Liver (tissue), 9 donors: ENCODE measurements around the gene GNG4. TPM values are rescaled to one million over a fixed set of nuclear protein-coding genes. Genes with fewer than 3 reads are reported as not detected.

Experiments
- DNase-seq: peaks from one replicate; pipeline ENCODE4 v3.0.0-alpha.2; 2017; ENCODE audit warnings: low spot score
- H3K27ac ChIP-seq, 2 donors: one replicate each; pipeline ENCODE4 v1.7.0; 2013; ENCODE audit warnings: inconsistent platforms in 2 of 2, low read length in 2 of 2, control low read depth in 1 of 2, low read depth in 1 of 2, mild to moderate bottlenecking in 1 of 2
- H3K27me3 ChIP-seq, 4 donors: one replicate each; pipeline versions ENCODE4 v1.6.1 to v1.7.0; 2013; ENCODE audit warnings: low read length in 3 of 4, inconsistent platforms in 1 of 4, mild to moderate bottlenecking in 1 of 4, moderate library complexity in 1 of 4; ENCODE audit not compliant: control insufficient read depth in 4 of 4, insufficient read depth in 4 of 4
- H3K36me3 ChIP-seq, 4 donors: one replicate each; pipeline versions ENCODE4 v1.6.1 to v1.7.0; 2013; ENCODE audit warnings: low read length in 3 of 4, mild to moderate bottlenecking in 3 of 4, low read depth in 1 of 4, moderate library complexity in 1 of 4; ENCODE audit not compliant: control insufficient read depth in 4 of 4, insufficient read depth in 3 of 4
- H3K4me1 ChIP-seq, 4 donors: one replicate each; pipeline versions ENCODE4 v1.6.1 to v1.7.0; 2013; ENCODE audit warnings: low read length in 3 of 4, mild to moderate bottlenecking in 3 of 4, moderate library complexity in 1 of 4; ENCODE audit not compliant: control insufficient read depth in 4 of 4, insufficient read depth in 4 of 4
- H3K4me3 ChIP-seq, 3 donors: one replicate each; pipeline versions ENCODE4 v1.6.1 to v1.7.0; 2013; ENCODE audit warnings: low read length in 3 of 3, control low read depth in 1 of 3, low read depth in 1 of 3, mild to moderate bottlenecking in 1 of 3
- H3K9ac ChIP-seq, 2 donors: one replicate each; pipeline ENCODE4 v1.7.0; 2013; ENCODE audit warnings: low read length in 2 of 2, mild to moderate bottlenecking in 2 of 2, moderate library complexity in 2 of 2, control low read depth in 1 of 2, low read depth in 1 of 2
- H3K9me3 ChIP-seq, 4 donors: one replicate each; pipeline versions ENCODE4 v1.6.1 to v1.7.0; 2013; ENCODE audit warnings: low read length in 3 of 4; ENCODE audit not compliant: control insufficient read depth in 4 of 4
- ATF3 ChIP-seq: IDR thresholded peaks from 2 replicates; pipeline ENCODE4 v1.6.1; 2016; ENCODE audit warnings: antibody characterized with exemption
- EGR1 ChIP-seq, 2 donors: IDR thresholded peaks; 2 replicates each; pipeline ENCODE4 v1.6.1; 2016 to 2018; ENCODE audit warnings: antibody characterized with exemption in 2 of 2, low read depth in 2 of 2
- FOXA1 ChIP-seq: IDR thresholded peaks from 2 replicates; pipeline ENCODE4 v1.6.1; 2016; ENCODE audit warnings: antibody characterized with exemption
- FOXA2 ChIP-seq: IDR thresholded peaks from 2 replicates; pipeline ENCODE4 v1.6.1; 2016; ENCODE audit warnings: antibody characterized with exemption
- GABPA ChIP-seq, 2 donors: IDR thresholded peaks in 1 of 2; conservative IDR thresholded peaks in 1 of 2; 2 replicates each; pipeline ENCODE4 v1.6.1; 2016; ENCODE audit warnings: antibody characterized with exemption in 2 of 2, mild to moderate bottlenecking in 1 of 2, moderate library complexity in 1 of 2
- HNF4A ChIP-seq, 2 donors: conservative IDR thresholded peaks; 2 replicates each; pipeline ENCODE4 v1.6.1; 2016; ENCODE audit warnings: antibody characterized with exemption in 2 of 2, mild to moderate bottlenecking in 2 of 2
- HNF4G ChIP-seq: IDR thresholded peaks from 2 replicates; pipeline ENCODE4 v1.6.1; 2016; ENCODE audit warnings: antibody characterized with exemption
- JUND ChIP-seq, 2 donors: IDR thresholded peaks; 2 replicates each; pipeline ENCODE4 v1.6.1; 2016; ENCODE audit warnings: antibody characterized with exemption in 2 of 2
- MAX ChIP-seq: IDR thresholded peaks from 2 replicates; pipeline ENCODE4 v1.6.1; 2016; ENCODE audit warnings: antibody characterized with exemption
- NR2F2 ChIP-seq: IDR thresholded peaks from 2 replicates; pipeline ENCODE4 v1.6.1; 2016; ENCODE audit warnings: antibody characterized with exemption
- RAD21 ChIP-seq, 2 donors: IDR thresholded peaks; 2 replicates each; pipeline ENCODE4 v1.6.1; 2016; ENCODE audit warnings: antibody characterized with exemption in 2 of 2, mild to moderate bottlenecking in 2 of 2
- REST ChIP-seq: IDR thresholded peaks from 2 replicates; pipeline ENCODE4 v1.6.1; 2016; ENCODE audit warnings: antibody characterized with exemption, mild to moderate bottlenecking
- RXRA ChIP-seq, 2 donors: IDR thresholded peaks; 2 replicates each; pipeline ENCODE4 v1.6.1; 2017 to 2018; ENCODE audit warnings: antibody characterized with exemption in 2 of 2, mild to moderate bottlenecking in 1 of 2
- SP1 ChIP-seq: IDR thresholded peaks from 2 replicates; pipeline ENCODE4 v1.6.1; 2018; ENCODE audit warnings: antibody characterized with exemption, mild to moderate bottlenecking
- TAF1 ChIP-seq: conservative IDR thresholded peaks from 2 replicates; pipeline ENCODE4 v1.6.1; 2016; ENCODE audit warnings: antibody characterized with exemption, mild to moderate bottlenecking
- YY1 ChIP-seq: IDR thresholded peaks from 2 replicates; pipeline ENCODE4 v1.6.1; 2016; ENCODE audit warnings: antibody characterized with exemption, mild to moderate bottlenecking
- ZBTB33 ChIP-seq: IDR thresholded peaks from 2 replicates; pipeline ENCODE4 v1.6.1; 2016; ENCODE audit warnings: antibody characterized with exemption
- WGBS: extraction: QIAGEN DNeasy Blood & Tissue Kit; methylation state at CpG from one replicate; pipeline ENCODE4 v1.1.7; 2013; 5-methylcytosine and 5-hydroxymethylcytosine counted together
- polyA plus RNA-seq, 2 donors: library from polyadenylated mRNA; stranded (reverse) in 1 of 2; unstranded in 1 of 2; fragments of 200-250 nt in 1 of 2; fragments of >200 nt in 1 of 2; fragmentation: Nextera tagmentation in 1 of 2; extraction: Ambion mirVana in 1 of 2; gene quantifications; one replicate each; pipeline versions ENCODE4 v1.2.1 to v1.2.3, GENCODE V29; 2013 to 2015
- total RNA-seq, 2 donors: library from RNA; depleted of rRNA; stranded (reverse); fragments of >200 nt; gene quantifications; one replicate each; pipeline ENCODE4 v1.2.3, GENCODE V29; 2014
- TF ChIP-seq, protein P1 (sequence below): fragments of 150-350 bp; IDR thresholded peaks from 2 replicates; pipeline ENCODE4 v1.5.1; 2017; ENCODE audit warnings: improper control_type of control experiment, low read depth, low read length; ENCODE audit not compliant: missing input control
- donor health status: healthy.
- donor health status: healthy.
- donor health status: healthy.
- donor health status: healthy.
- donor health status: healthy.

GNG4 gene
- total and polyA plus RNA-seq, 4 donors = 0.65 TPM; not detected in 3

DNA sequence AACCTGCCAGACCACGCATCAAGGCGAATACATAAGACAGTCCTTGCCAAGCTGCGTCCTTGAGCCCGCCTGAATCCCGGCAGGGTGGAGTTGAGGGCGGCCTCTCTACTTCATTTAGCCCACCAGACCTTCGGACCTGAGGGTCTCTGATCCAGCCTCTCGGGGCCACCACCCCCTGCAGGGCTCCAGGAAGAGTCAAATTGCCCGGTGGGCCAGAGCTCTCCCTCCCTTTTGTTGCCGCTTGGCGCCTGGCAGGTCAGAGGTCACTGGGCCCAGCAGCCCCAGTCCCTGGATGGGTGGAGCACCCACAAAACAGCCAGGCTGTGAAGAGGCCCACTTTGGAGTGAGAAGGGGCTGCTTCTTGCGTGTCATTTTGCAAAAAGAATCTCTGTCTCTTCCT is 9.0 kb downstream of the GNG4 start:
- no peak for DNase-seq
- H3K4me1 ChIP-seq = no peaks in the 10 kb centered on the region
- no peaks in the 10 kb centered on the region for H3K27me3 ChIP-seq
- WGBS = 92% methylated on average over 12 of the region's 12 CpGs
- no peaks in the 10 kb centered on the region for H3K9me3 ChIP-seq
- no peak overlapping the region for H3K9ac ChIP-seq
- H3K4me3 ChIP-seq = no peak overlapping the region
- no peaks in the 10 kb centered on the region for H3K36me3 ChIP-seq
- TF ChIP-seq FOXA1 (no peak), MAX (no peak), RAD21 (IDR thresholded peaks at IDR 0.05) (no peak), NR2F2 (no peak), FOXA2 (no peak), GABPA (IDR thresholded peaks at IDR 0.05 in 1 of 2, conservative IDR thresholded peaks at IDR 0.05 in 1 of 2) (no peak), RXRA (IDR thresholded peaks at IDR 0.05) (no peak), ZBTB33 (no peak), ATF3 (no peak), EGR1 (IDR thresholded peaks at IDR 0.05; ENCODE audit: low read depth in 2 of 2) (no peak), HNF4A (conservative IDR thresholded peaks at IDR 0.05) (no peak), HNF4G (no peak), YY1 (no peak), JUND (IDR thresholded peaks at IDR 0.05) (no peak), SP1 (no peak), TAF1 (no peak), REST (no peak)
- TF ChIP-seq, protein P1, sequence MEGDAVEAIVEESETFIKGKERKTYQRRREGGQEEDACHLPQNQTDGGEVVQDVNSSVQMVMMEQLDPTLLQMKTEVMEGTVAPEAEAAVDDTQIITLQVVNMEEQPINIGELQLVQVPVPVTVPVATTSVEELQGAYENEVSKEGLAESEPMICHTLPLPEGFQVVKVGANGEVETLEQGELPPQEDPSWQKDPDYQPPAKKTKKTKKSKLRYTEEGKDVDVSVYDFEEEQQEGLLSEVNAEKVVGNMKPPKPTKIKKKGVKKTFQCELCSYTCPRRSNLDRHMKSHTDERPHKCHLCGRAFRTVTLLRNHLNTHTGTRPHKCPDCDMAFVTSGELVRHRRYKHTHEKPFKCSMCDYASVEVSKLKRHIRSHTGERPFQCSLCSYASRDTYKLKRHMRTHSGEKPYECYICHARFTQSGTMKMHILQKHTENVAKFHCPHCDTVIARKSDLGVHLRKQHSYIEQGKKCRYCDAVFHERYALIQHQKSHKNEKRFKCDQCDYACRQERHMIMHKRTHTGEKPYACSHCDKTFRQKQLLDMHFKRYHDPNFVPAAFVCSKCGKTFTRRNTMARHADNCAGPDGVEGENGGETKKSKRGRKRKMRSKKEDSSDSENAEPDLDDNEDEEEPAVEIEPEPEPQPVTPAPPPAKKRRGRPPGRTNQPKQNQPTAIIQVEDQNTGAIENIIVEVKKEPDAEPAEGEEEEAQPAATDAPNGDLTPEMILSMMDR = no peak
- H3K27ac ChIP-seq = no peak overlapping the region
